ENCODE measurements around the gene LRP4.

Gene LRP4

GRCh38 chr11:46899501-46900025 lies 18.8 kb downstream of the LRP4 start:
- no peak overlapping the region for H3K4me3 ChIP-seq (ENCODE audit: low read length, poor library complexity, severe bottlenecking)
- peaks cover 13% of the 10 kb centered on the region for H3K4me1 ChIP-seq (ENCODE audit: insufficient read depth, low read length, poor library complexity, severe bottlenecking)
- H3K4me2 ChIP-seq (ENCODE audit: low read depth, low read length, poor library complexity, severe bottlenecking) = no peak overlapping the region
- no peaks in the 10 kb centered on the region for H3K27me3 ChIP-seq (ENCODE audit: insufficient read depth, low read length, poor library complexity, severe bottlenecking)
- H2AFZ ChIP-seq (ENCODE audit: low read length) = no peak overlapping the region
- H3K9me3 ChIP-seq (ENCODE audit: insufficient read depth, low read depth, low read length) = no peaks in the 10 kb centered on the region
- no peaks in the 10 kb centered on the region for H3K79me2 ChIP-seq (ENCODE audit: insufficient read depth, low read length)
- no peak overlapping the region for H3K9ac ChIP-seq (ENCODE audit: low read depth, low read length, poor library complexity, severe bottlenecking)
- H4K20me1 ChIP-seq (ENCODE audit: insufficient read depth, low read length, poor library complexity, severe bottlenecking) = no peaks in the 10 kb centered on the region
- no peaks in the 10 kb centered on the region for H3K36me3 ChIP-seq (ENCODE audit: insufficient read depth, low read length)
- H3F3A ChIP-seq (ENCODE audit: low read depth) = no peaks in the 10 kb centered on the region
- TF ChIP-seq CTCF (conservative IDR thresholded peaks at IDR 0.05; ENCODE audit: low read length) = no peak
- TF ChIP-seq EZH2phosphoT487 (IDR thresholded peaks at IDR 0.05; ENCODE audit: borderline replicate concordance) = no peak
- H3K9me2 ChIP-seq (replicated peaks; ENCODE audit: low read depth, low read length) = no peaks in the 10 kb centered on the region

- H3K9me3 ChIP-seq (ENCODE audit: insufficient read depth, low read depth, low read length) = no peaks in the 10 kb centered on the region
- H3K9me2 ChIP-seq (replicated peaks; ENCODE audit: low read depth, low read length) = no peaks in the 10 kb centered on the region
- no peak overlapping the region for H3K9ac ChIP-seq (ENCODE audit: low read depth, low read length, poor library complexity, severe bottlenecking)
- no peaks in the 10 kb centered on the region for H3F3A ChIP-seq (ENCODE audit: low read depth)
- H4K20me1 ChIP-seq (ENCODE audit: insufficient read depth, low read length, poor library complexity, severe bottlenecking) = no peaks in the 10 kb centered on the region
- no peaks in the 10 kb centered on the region for H3K27me3 ChIP-seq (ENCODE audit: insufficient read depth, low read length, poor library complexity, severe bottlenecking)
- peaks cover 3% of the 10 kb centered on the region for H3K4me1 ChIP-seq (ENCODE audit: insufficient read depth, low read length, poor library complexity, severe bottlenecking)
- H3K4me2 ChIP-seq (ENCODE audit: low read depth, low read length, poor library complexity, severe bottlenecking) = no peak overlapping the region
- no peaks in the 10 kb centered on the region for H3K79me2 ChIP-seq (ENCODE audit: insufficient read depth, low read length)
- no peak overlapping the region for H2AFZ ChIP-seq (ENCODE audit: low read length)
- TF ChIP-seq CTCF (conservative IDR thresholded peaks at IDR 0.05; ENCODE audit: low read length) (no peak), EZH2phosphoT487 (IDR thresholded peaks at IDR 0.05; ENCODE audit: borderline replicate concordance) (no peak)
- no peak overlapping the region for H3K4me3 ChIP-seq (ENCODE audit: low read length, poor library complexity, severe bottlenecking)
- H3K36me3 ChIP-seq (ENCODE audit: insufficient read depth, low read length) = no peaks in the 10 kb centered on the region
Measured at GRCh38 chr11:46898396-46899095, 19.8 kb downstream of the LRP4 start.

GRCh38 chr11:46896719-46897406 lies 21.5 kb downstream of the LRP4 start:
- Histone ChIP-seq H3F3A (ENCODE audit: low read depth) (no peaks in the 10 kb centered on the region), H3K79me2 (ENCODE audit: insufficient read depth, low read length) (no peaks in the 10 kb centered on the region), H3K4me1 (ENCODE audit: insufficient read depth, low read length, poor library complexity, severe bottlenecking) (no peaks in the 10 kb centered on the region), H2AFZ (ENCODE audit: low read length) (no peak overlapping the region), H4K20me1 (ENCODE audit: insufficient read depth, low read length, poor library complexity, severe bottlenecking) (no peaks in the 10 kb centered on the region), H3K4me2 (ENCODE audit: low read depth, low read length, poor library complexity, severe bottlenecking) (no peak overlapping the region), H3K4me3 (ENCODE audit: low read length, poor library complexity, severe bottlenecking) (no peak overlapping the region), H3K9me2 (replicated peaks; ENCODE audit: low read depth, low read length) (no peaks in the 10 kb centered on the region), H3K36me3 (ENCODE audit: insufficient read depth, low read length) (no peaks in the 10 kb centered on the region), H3K9ac (ENCODE audit: low read depth, low read length, poor library complexity, severe bottlenecking) (no peak overlapping the region), H3K27me3 (ENCODE audit: insufficient read depth, low read length, poor library complexity, severe bottlenecking) (no peaks in the 10 kb centered on the region), H3K9me3 (ENCODE audit: insufficient read depth, low read depth, low read length) (no peaks in the 10 kb centered on the region)
- peak; percentile 55 for TF ChIP-seq CTCF (conservative IDR thresholded peaks at IDR 0.05; ENCODE audit: low read length)
- no peak for TF ChIP-seq EZH2phosphoT487 (IDR thresholded peaks at IDR 0.05; ENCODE audit: borderline replicate concordance)

Data from Loucy (cell line).